Immature natural killer cell (primary cell): Measurements from ENCODE around the gene ANKRD10. TPM values are rescaled to one million over a fixed set of nuclear protein-coding genes. Genes with fewer than 3 reads are reported as not detected.

Source experiments
- DNase-seq, 3 donors: peaks; one replicate each; pipeline ENCODE4 v3.0.0; 2022; ENCODE audit warnings: mixed read lengths in 1 of 3
- H3K27ac Mint-ChIP-seq, 6 donors: one replicate each; pipeline ENCODE4 v1.8.0; 2020; ENCODE audit warnings: mixed read lengths in 6 of 6, mild to moderate bottlenecking in 5 of 6, inconsistent platforms in 4 of 6, moderate library complexity in 3 of 6
- H3K27me3 Mint-ChIP-seq, 3 donors: one replicate each; pipeline ENCODE4 v1.8.0; 2020 to 2021; ENCODE audit warnings: low read depth in 3 of 3, mild to moderate bottlenecking in 3 of 3, mixed read lengths in 3 of 3, moderate library complexity in 3 of 3, inconsistent platforms in 1 of 3
- H3K36me3 Mint-ChIP-seq, 3 donors: one replicate each; pipeline ENCODE4 v1.8.0; 2020; ENCODE audit warnings: mixed read lengths in 3 of 3, inconsistent platforms in 2 of 3, mild to moderate bottlenecking in 2 of 3
- H3K4me1 Mint-ChIP-seq, 2 donors: one replicate each; pipeline ENCODE4 v1.8.0; 2020; ENCODE audit warnings: inconsistent platforms in 2 of 2, mild to moderate bottlenecking in 2 of 2, mixed read lengths in 2 of 2, moderate library complexity in 1 of 2
- H3K4me3 Mint-ChIP-seq, 5 donors: one replicate each; pipeline ENCODE4 v1.8.0; 2020; ENCODE audit warnings: mild to moderate bottlenecking in 5 of 5, mixed read lengths in 5 of 5, inconsistent platforms in 3 of 5, moderate library complexity in 3 of 5
- H3K9me3 Mint-ChIP-seq, 6 donors: one replicate each; pipeline ENCODE4 v1.8.0; 2020; ENCODE audit warnings: mild to moderate bottlenecking in 6 of 6, mixed read lengths in 6 of 6, inconsistent platforms in 4 of 6, moderate library complexity in 3 of 6
- polyA plus RNA-seq, 3 donors: library from polyadenylated mRNA; unstranded; fragments of 300-500 nt; fragmentation: Illumina TruSeq; gene quantifications; one replicate each; pipeline ENCODE4 v1.2.3, GENCODE V29; 2021

Gene ANKRD10
- polyA plus RNA-seq, 3 donors from 2014 or later: 59.5 to 96.9 (median 83.2) TPM

- H3K27ac Mint-ChIP-seq: peak overlapping the region; percentile 83 to 93 (median 91)
- peak overlapping the region; percentile 86 to 91 (median 89) for H3K4me3 Mint-ChIP-seq
- peaks cover 0 to 12% (median 9%) of the 10 kb centered on the region in 3 donors for H3K27me3 Mint-ChIP-seq
- H3K9me3 Mint-ChIP-seq: no peaks in the 10 kb centered on the region
- DNase-seq: no peak
- H3K4me1 Mint-ChIP-seq: peaks cover 31 to 40% of the 10 kb centered on the region in 2 donors
- H3K36me3 Mint-ChIP-seq: no peaks in the 10 kb centered on the region
Observed at GRCh38 chr13:110915874-110916206, 971 bp upstream of the ANKRD10 start.

- H3K4me1 Mint-ChIP-seq: peaks cover 39 to 53% of the 10 kb centered on the region in 2 donors
- peak overlapping the region; percentile 79 to 95 (median 84) for H3K27ac Mint-ChIP-seq
- no peaks in the 10 kb centered on the region for H3K9me3 Mint-ChIP-seq
- DNase-seq: peak; percentile 81 to 84 (median 84)
- peaks cover 0 to 12% (median 9%) of the 10 kb centered on the region in 3 donors for H3K27me3 Mint-ChIP-seq
- H3K4me3 Mint-ChIP-seq: peak overlapping the region; percentile 89 to 92 (median 91)
- H3K36me3 Mint-ChIP-seq: peaks cover 0 to 12% (median 5%) of the 10 kb centered on the region in 3 donors
Observed at GRCh38 chr13:110914331-110915056, 375 bp downstream of the ANKRD10 start.

- no peak for DNase-seq
- Mint-ChIP-seq H3K4me1 (peaks cover 42 to 58% of the 10 kb centered on the region in 2 donors), H3K9me3 (no peaks in the 10 kb centered on the region), H3K27me3 (peaks cover 0 to 12% (median 7%) of the 10 kb centered on the region in 3 donors), H3K4me3 (peak overlapping the region; percentile 89 to 94 (median 91)), H3K36me3 (peaks cover 0 to 17% (median 8%) of the 10 kb centered on the region in 3 donors), H3K27ac (peak overlapping the region; percentile 87 to 94 (median 91))
Observed at GRCh38 chr13:110914081-110914330, 863 bp downstream of the ANKRD10 start.

GRCh38 chr13:110913322-110914080 is 1.4 kb downstream of the ANKRD10 start:
- no peaks in the 10 kb centered on the region for H3K9me3 Mint-ChIP-seq
- peaks cover 47 to 63% of the 10 kb centered on the region in 2 donors for H3K4me1 Mint-ChIP-seq
- DNase-seq: peak; percentile 40 to 49 (median 42)

GRCh38 chr13:110912651-110913051 is 2.2 kb downstream of the ANKRD10 start:
- H3K36me3 Mint-ChIP-seq: peaks cover 0 to 28% (median 8%) of the 10 kb centered on the region in 3 donors
- H3K27ac Mint-ChIP-seq: peak overlapping the region; percentile 39 to 94 (median 90)
- H3K9me3 Mint-ChIP-seq: no peaks in the 10 kb centered on the region
- peak overlapping the region; percentile 13 to 94 (median 89) for H3K4me3 Mint-ChIP-seq
- peaks cover 0 to 12% (median 7%) of the 10 kb centered on the region in 3 donors for H3K27me3 Mint-ChIP-seq
- no peak for DNase-seq
- peaks cover 56 to 72% of the 10 kb centered on the region in 2 donors for H3K4me1 Mint-ChIP-seq

More at GRCh38 chr13:110913322-110914080, 1.4 kb downstream of the ANKRD10 start:
- peak overlapping the region; percentile 89 to 94 (median 90) for H3K4me3 Mint-ChIP-seq
- peaks cover 0 to 12% (median 7%) of the 10 kb centered on the region in 3 donors for H3K27me3 Mint-ChIP-seq
- peak overlapping the region; percentile 87 to 94 (median 91) for H3K27ac Mint-ChIP-seq
- peaks cover 0 to 20% (median 8%) of the 10 kb centered on the region in 3 donors for H3K36me3 Mint-ChIP-seq

GRCh38 chr13:110911880-110912279 is 3.0 kb downstream of the ANKRD10 start:
- H3K36me3 Mint-ChIP-seq: peaks cover 0 to 28% (median 8%) of the 10 kb centered on the region in 3 donors
- no peaks in the 10 kb centered on the region for H3K9me3 Mint-ChIP-seq
- no peak for DNase-seq
- H3K4me3 Mint-ChIP-seq: peak overlapping the region in 1 of 5 donors; percentile 94
- H3K27me3 Mint-ChIP-seq: peaks cover 0 to 12% (median 7%) of the 10 kb centered on the region in 3 donors
- H3K27ac Mint-ChIP-seq: no peak overlapping the region
- peaks cover 61 to 79% of the 10 kb centered on the region in 2 donors for H3K4me1 Mint-ChIP-seq

- peaks cover 0 to 12% (median 7%) of the 10 kb centered on the region in 3 donors for H3K27me3 Mint-ChIP-seq
- H3K9me3 Mint-ChIP-seq: no peaks in the 10 kb centered on the region
- peaks cover 70 to 84% of the 10 kb centered on the region in 2 donors for H3K4me1 Mint-ChIP-seq
- peak overlapping the region in 1 of 5 donors; percentile 4 for H3K4me3 Mint-ChIP-seq
- H3K27ac Mint-ChIP-seq: no peak overlapping the region
- H3K36me3 Mint-ChIP-seq: peaks cover 0 to 39% (median 8%) of the 10 kb centered on the region in 3 donors
- DNase-seq: no peak
Observed at GRCh38 chr13:110910013-110910890, 4.6 kb downstream of the ANKRD10 start.

GRCh38 chr13:110907951-110908898 is 6.6 kb downstream of the ANKRD10 start:
- H3K27ac Mint-ChIP-seq: peak overlapping the region in 5 of 6 donors; percentile 36 to 71 (median 53)
- H3K9me3 Mint-ChIP-seq: no peaks in the 10 kb centered on the region
- H3K4me3 Mint-ChIP-seq: no peak overlapping the region
- H3K27me3 Mint-ChIP-seq: peaks cover 0 to 2% (median under 1%) of the 10 kb centered on the region in 3 donors
- peaks cover 65 to 88% of the 10 kb centered on the region in 2 donors for H3K4me1 Mint-ChIP-seq
- peaks cover 0 to 39% (median 8%) of the 10 kb centered on the region in 3 donors for H3K36me3 Mint-ChIP-seq
- DNase-seq: no peak

GRCh38 chr13:110907301-110907700 is 7.6 kb downstream of the ANKRD10 start:
- DNase-seq: no peak
- Mint-ChIP-seq H3K4me1 (peaks cover 60 to 83% of the 10 kb centered on the region in 2 donors), H3K27ac (no peak overlapping the region), H3K36me3 (peaks cover 0 to 42% (median 8%) of the 10 kb centered on the region in 3 donors), H3K9me3 (no peaks in the 10 kb centered on the region), H3K27me3 (no peaks in the 10 kb centered on the region), H3K4me3 (no peak overlapping the region)

GRCh38 chr13:110904748-110905147 is 10.1 kb downstream of the ANKRD10 start:
- H3K27me3 Mint-ChIP-seq: no peaks in the 10 kb centered on the region
- H3K36me3 Mint-ChIP-seq: peaks cover 3 to 38% (median 4%) of the 10 kb centered on the region in 3 donors
- no peak overlapping the region for H3K4me3 Mint-ChIP-seq
- H3K27ac Mint-ChIP-seq: no peak overlapping the region
- no peaks in the 10 kb centered on the region for H3K9me3 Mint-ChIP-seq
- peaks cover 43 to 70% of the 10 kb centered on the region in 2 donors for H3K4me1 Mint-ChIP-seq
- DNase-seq: no peak

- peaks cover 0 to 29% (median 4%) of the 10 kb centered on the region in 3 donors for H3K36me3 Mint-ChIP-seq
Observed at GRCh38 chr13:110902370-110902769, 12.5 kb downstream of the ANKRD10 start.

GRCh38 chr13:110897521-110897920 is 17.3 kb downstream of the ANKRD10 start:
- Mint-ChIP-seq H3K9me3 (no peaks in the 10 kb centered on the region), H3K36me3 (peaks cover 7 to 24% (median 12%) of the 10 kb centered on the region in 3 donors), H3K4me1 (peaks cover 11 to 46% of the 10 kb centered on the region in 2 donors), H3K4me3 (no peak overlapping the region), H3K27ac (no peak overlapping the region), H3K27me3 (no peaks in the 10 kb centered on the region)
- no peak for DNase-seq

More at GRCh38 chr13:110902370-110902769, 12.5 kb downstream of the ANKRD10 start:
- Mint-ChIP-seq H3K9me3 (no peaks in the 10 kb centered on the region), H3K4me1 (peaks cover 30 to 57% of the 10 kb centered on the region in 2 donors), H3K4me3 (no peak overlapping the region), H3K27ac (no peak overlapping the region), H3K27me3 (no peaks in the 10 kb centered on the region)
- no peak for DNase-seq
